Activated CD8-positive, alpha-beta T cell treated with anti-CD3 and anti-CD28 coated beads for 36 hours (primary cell): ENCODE measurements around the gene C1orf115. TPM values are rescaled to one million over a fixed set of nuclear protein-coding genes. Genes with fewer than 3 reads are reported as not detected.
A peak's percentile ranks its signal among the peaks of the same experiment; 100 is the strongest.

ENCODE experiments used
- ATAC-seq: fragments of 200-7000 bp; cut with Tn5 transposase; one replicate; pipeline ENCODE4 v1.10.0; 2021; ENCODE audit warnings: mild to moderate bottlenecking, moderate library complexity
- CTCF ChIA-PET: fragments of 350-600 bp; sonication (Branson Sonifier 250); formaldehyde crosslinking; loops from one replicate; lab custom pipeline; 2021; ENCODE audit warnings: antibody characterized with exemption; lab: Charles Lee
- POLR2A ChIA-PET: fragments of 350-600 bp; sonication (Branson Sonifier 250); formaldehyde crosslinking; loops from one replicate; lab custom pipeline; 2021; ENCODE audit warnings: antibody characterized with exemption; lab: Charles Lee
- DNase-seq: peaks from one replicate; pipeline ENCODE4 v3.0.0-alpha.2; 2020
- H3K27ac Mint-ChIP-seq: one replicate; pipeline ENCODE4 v1.8.0; 2021; ENCODE audit warnings: mild to moderate bottlenecking, mixed read lengths
- H3K27me3 Mint-ChIP-seq: one replicate; pipeline ENCODE4 v1.8.0; 2021; ENCODE audit warnings: mixed read lengths
- H3K36me3 Mint-ChIP-seq: one replicate; pipeline ENCODE4 v1.8.0; 2021; ENCODE audit warnings: low read depth, mixed read lengths
- H3K4me1 Mint-ChIP-seq: one replicate; pipeline ENCODE4 v1.8.0; 2021; ENCODE audit warnings: low read depth, mixed read lengths
- H3K4me3 Mint-ChIP-seq: one replicate; pipeline ENCODE4 v1.8.0; 2021; ENCODE audit warnings: mild to moderate bottlenecking, moderate library complexity, mixed read lengths
- H3K9me3 Mint-ChIP-seq: one replicate; pipeline ENCODE4 v1.8.0; 2021; ENCODE audit warnings: mixed read lengths
- CTCF ChIP-seq: fragments of 200-600 bp; IDR thresholded peaks from one replicate; pipeline ENCODE4 v1.8.0; 2022; ENCODE audit warnings: antibody characterized with exemption, mild to moderate bottlenecking
- intact Hi-C: fragments of 100-400 bp; cut with micrococcal nuclease; formaldehyde crosslinking; loops from one replicate; pipeline ENCODE4 v1.10.0; 2022
- total RNA-seq, 2 experiments: library from RNA; stranded (reverse); gene quantifications; one replicate each; pipeline ENCODE4 v1.2.3, GENCODE V29; 2021

The C1orf115 gene
- total RNA-seq, 2 experiments from 2014 or later: 0.07 to 0.13 TPM

- H3K9me3 Mint-ChIP-seq: no peaks in the 10 kb centered on the region
- H3K36me3 Mint-ChIP-seq: no peaks in the 10 kb centered on the region
- intact Hi-C loops: no loop called here
- DNase-seq (no peak), ATAC-seq (peak; percentile 39)
- POLR2A ChIA-PET: no interaction called here
- H3K27me3 Mint-ChIP-seq: peaks cover 10% of the 10 kb centered on the region
- H3K4me3 Mint-ChIP-seq: no peak overlapping the region
- CTCF ChIA-PET: interaction anchor here (0.8 to 1.2 kb wide), 2 partner anchors 8 to 31 kb away, joined by 3 read pairs; no protein-coding TSS in a partner anchor
- H3K27ac Mint-ChIP-seq: no peak overlapping the region
- no peak for TF ChIP-seq CTCF
- H3K4me1 Mint-ChIP-seq: no peaks in the 10 kb centered on the region
Observed at GRCh38 chr1:220701974-220702373, 11.8 kb downstream of the C1orf115 start.

GRCh38 chr1:220702733-220703270 is 12.6 kb downstream of the C1orf115 start:
- no peaks in the 10 kb centered on the region for H3K9me3 Mint-ChIP-seq
- intact Hi-C loops: no loop called here
- H3K27ac Mint-ChIP-seq: no peak overlapping the region
- POLR2A ChIA-PET: no interaction called here
- no peak for TF ChIP-seq CTCF
- H3K27me3 Mint-ChIP-seq: peaks cover 10% of the 10 kb centered on the region
- ATAC-seq (no peak), DNase-seq (no peak)
- H3K4me3 Mint-ChIP-seq: no peak overlapping the region
- CTCF ChIA-PET: interaction anchor here (1.2 kb wide), 1 partner anchor 9 kb away, joined by 3 read pairs; no protein-coding TSS in a partner anchor
- H3K36me3 Mint-ChIP-seq: no peaks in the 10 kb centered on the region
- H3K4me1 Mint-ChIP-seq: no peaks in the 10 kb centered on the region

GRCh38 chr1:220703305-220703704 is 13.1 kb downstream of the C1orf115 start:
- DNase-seq: no peak
- ChIA-PET CTCF (no interaction called here), POLR2A (no interaction called here)
- Mint-ChIP-seq H3K36me3 (no peaks in the 10 kb centered on the region), H3K27ac (no peak overlapping the region), H3K27me3 (peaks cover 10% of the 10 kb centered on the region), H3K4me3 (no peak overlapping the region), H3K9me3 (no peaks in the 10 kb centered on the region), H3K4me1 (no peaks in the 10 kb centered on the region)
- no peak for ATAC-seq
- intact Hi-C loops: no loop called here
- TF ChIP-seq CTCF: no peak

GRCh38 chr1:220705782-220706181 is 15.6 kb downstream of the C1orf115 start:
- no peak for TF ChIP-seq CTCF
- Mint-ChIP-seq H3K4me1 (no peaks in the 10 kb centered on the region), H3K36me3 (no peaks in the 10 kb centered on the region), H3K4me3 (no peak overlapping the region), H3K27me3 (peaks cover 8% of the 10 kb centered on the region), H3K27ac (no peak overlapping the region), H3K9me3 (no peaks in the 10 kb centered on the region)
- no peak for ATAC-seq
- DNase-seq: no peak
- intact Hi-C loops: no loop called here
- POLR2A ChIA-PET: no interaction called here
- CTCF ChIA-PET: no interaction called here

- H3K27ac Mint-ChIP-seq: no peak overlapping the region
- no peak for ATAC-seq
- peaks cover 8% of the 10 kb centered on the region for H3K27me3 Mint-ChIP-seq
- H3K36me3 Mint-ChIP-seq: no peaks in the 10 kb centered on the region
- H3K9me3 Mint-ChIP-seq: no peaks in the 10 kb centered on the region
- DNase-seq: no peak
- no peaks in the 10 kb centered on the region for H3K4me1 Mint-ChIP-seq
- POLR2A ChIA-PET: no interaction called here
- no peak overlapping the region for H3K4me3 Mint-ChIP-seq
- intact Hi-C loops: no loop called here
- no peak for TF ChIP-seq CTCF
- CTCF ChIA-PET: no interaction called here
Observed at GRCh38 chr1:220706480-220706879, 16.3 kb downstream of the C1orf115 start.
